ENCODE results near the gene SMIM44. TPM values are rescaled to one million over a fixed set of nuclear protein-coding genes. Genes with fewer than 3 reads are reported as not detected.

SMIM44 gene
- total RNA-seq, 1 donor from 2014 or later = not detected

- H3K27me3 Mint-ChIP-seq (ENCODE audit: insufficient read depth, low read depth) = peaks cover 47% of the 10 kb centered on the region
- DNase-seq (ENCODE audit: low spot score) = no peak
- H3K36me3 Mint-ChIP-seq = no peaks in the 10 kb centered on the region
- H3K4me3 Mint-ChIP-seq = no peak overlapping the region
- no peak for TF ChIP-seq CTCF (IDR thresholded peaks at IDR 0.05)
- TF ChIP-seq EZH2phosphoT487 (IDR thresholded peaks at IDR 0.05) = no peak
- TF ChIP-seq EZH2 (IDR thresholded peaks at IDR 0.05) = no peak
- Histone ChIP-seq H3K27me3 (peaks cover 90% of the 10 kb centered on the region), H3K9me3 (ENCODE audit: low read depth) (no peaks in the 10 kb centered on the region), H3K79me2 (ENCODE audit: low read depth) (no peaks in the 10 kb centered on the region), H3K4me2 (no peak overlapping the region), H3K4me1 (peaks cover 15% of the 10 kb centered on the region), H3K9ac (no peak overlapping the region), H4K20me1 (ENCODE audit: low read depth) (no peaks in the 10 kb centered on the region), H3F3A (ENCODE audit: low read depth) (no peaks in the 10 kb centered on the region), H3K36me3 (no peaks in the 10 kb centered on the region), H3K4me3 (no peak overlapping the region), H3K27ac (no peak overlapping the region), H2AFZ (replicated peaks) (no peak overlapping the region)
- no peaks in the 10 kb centered on the region for H3K4me1 Mint-ChIP-seq
- H3K9me3 Mint-ChIP-seq = peaks cover 15% of the 10 kb centered on the region
- no peak overlapping the region for H3K27ac Mint-ChIP-seq
Measured at GRCh38 chr19:3468211-3468610, 15.0 kb downstream of the SMIM44 start.

GRCh38 chr19:3467437-3468198, 15.6 kb downstream of the SMIM44 start:
- no peaks in the 10 kb centered on the region for H3K36me3 ChIP-seq
- H3K27ac ChIP-seq = no peak overlapping the region
- peaks cover 20% of the 10 kb centered on the region for H3K4me1 ChIP-seq
- no peaks in the 10 kb centered on the region for H3K9me3 ChIP-seq (ENCODE audit: low read depth)
- DNase-seq (ENCODE audit: low spot score) = no peak
- H3K27me3 ChIP-seq = peaks cover 96% of the 10 kb centered on the region
- H2AFZ ChIP-seq (replicated peaks) = no peak overlapping the region
- H3K9ac ChIP-seq = no peak overlapping the region
- Mint-ChIP-seq H3K4me3 (no peak overlapping the region), H3K4me1 (peaks cover 3% of the 10 kb centered on the region), H3K36me3 (no peaks in the 10 kb centered on the region), H3K27ac (no peak overlapping the region), H3K9me3 (peaks cover 15% of the 10 kb centered on the region), H3K27me3 (ENCODE audit: insufficient read depth, low read depth) (peaks cover 51% of the 10 kb centered on the region)
- TF ChIP-seq EZH2 (IDR thresholded peaks at IDR 0.05) (no peak), CTCF (IDR thresholded peaks at IDR 0.05) (no peak), EZH2phosphoT487 (IDR thresholded peaks at IDR 0.05) (no peak)
- no peaks in the 10 kb centered on the region for H3K79me2 ChIP-seq (ENCODE audit: low read depth)
- no peak overlapping the region for H3K4me2 ChIP-seq
- no peak overlapping the region for H3K4me3 ChIP-seq
- H3F3A ChIP-seq (ENCODE audit: low read depth) = peaks cover 5% of the 10 kb centered on the region
- peaks cover 5% of the 10 kb centered on the region for H4K20me1 ChIP-seq (ENCODE audit: low read depth)

- Histone ChIP-seq H2AFZ (replicated peaks) (no peak overlapping the region), H3K4me2 (no peak overlapping the region), H3K9me3 (ENCODE audit: low read depth) (no peaks in the 10 kb centered on the region), H4K20me1 (ENCODE audit: low read depth) (peaks cover 12% of the 10 kb centered on the region), H3K79me2 (ENCODE audit: low read depth) (no peaks in the 10 kb centered on the region), H3K36me3 (no peaks in the 10 kb centered on the region), H3F3A (ENCODE audit: low read depth) (peaks cover 10% of the 10 kb centered on the region), H3K27me3 (peaks cover 98% of the 10 kb centered on the region), H3K27ac (no peak overlapping the region), H3K4me3 (no peak overlapping the region), H3K4me1 (peaks cover 20% of the 10 kb centered on the region), H3K9ac (no peak overlapping the region)
- Mint-ChIP-seq H3K4me1 (peaks cover 3% of the 10 kb centered on the region), H3K27ac (no peak overlapping the region), H3K9me3 (peaks cover 14% of the 10 kb centered on the region), H3K4me3 (no peak overlapping the region), H3K27me3 (ENCODE audit: insufficient read depth, low read depth) (peaks cover 53% of the 10 kb centered on the region), H3K36me3 (no peaks in the 10 kb centered on the region)
- TF ChIP-seq EZH2phosphoT487 (IDR thresholded peaks at IDR 0.05) = no peak
- no peak for TF ChIP-seq CTCF (IDR thresholded peaks at IDR 0.05)
- TF ChIP-seq EZH2 (IDR thresholded peaks at IDR 0.05) = no peak
- DNase-seq (ENCODE audit: low spot score) = no peak
Measured at GRCh38 chr19:3466635-3467034, 16.6 kb downstream of the SMIM44 start.
